ENCODE data around the gene MGRN1. TPM values are rescaled to one million over a fixed set of nuclear protein-coding genes. Genes with fewer than 3 reads are reported as not detected.

Gene MGRN1
- total and polyA plus RNA-seq, 12 donors = 19.2 to 73.5 (median 40.8) TPM

GRCh38 chr16:4701791-4702465 is 77.3 kb downstream of the MGRN1 start:
- TF ChIP-seq, protein P1, sequence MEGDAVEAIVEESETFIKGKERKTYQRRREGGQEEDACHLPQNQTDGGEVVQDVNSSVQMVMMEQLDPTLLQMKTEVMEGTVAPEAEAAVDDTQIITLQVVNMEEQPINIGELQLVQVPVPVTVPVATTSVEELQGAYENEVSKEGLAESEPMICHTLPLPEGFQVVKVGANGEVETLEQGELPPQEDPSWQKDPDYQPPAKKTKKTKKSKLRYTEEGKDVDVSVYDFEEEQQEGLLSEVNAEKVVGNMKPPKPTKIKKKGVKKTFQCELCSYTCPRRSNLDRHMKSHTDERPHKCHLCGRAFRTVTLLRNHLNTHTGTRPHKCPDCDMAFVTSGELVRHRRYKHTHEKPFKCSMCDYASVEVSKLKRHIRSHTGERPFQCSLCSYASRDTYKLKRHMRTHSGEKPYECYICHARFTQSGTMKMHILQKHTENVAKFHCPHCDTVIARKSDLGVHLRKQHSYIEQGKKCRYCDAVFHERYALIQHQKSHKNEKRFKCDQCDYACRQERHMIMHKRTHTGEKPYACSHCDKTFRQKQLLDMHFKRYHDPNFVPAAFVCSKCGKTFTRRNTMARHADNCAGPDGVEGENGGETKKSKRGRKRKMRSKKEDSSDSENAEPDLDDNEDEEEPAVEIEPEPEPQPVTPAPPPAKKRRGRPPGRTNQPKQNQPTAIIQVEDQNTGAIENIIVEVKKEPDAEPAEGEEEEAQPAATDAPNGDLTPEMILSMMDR (IDR thresholded peaks at IDR 0.05) = no peak
- peaks cover 0 to 99% (median 39%) of the 10 kb centered on the region in 9 donors for H3K36me3 ChIP-seq
- no peak overlapping the region for H3K27ac ChIP-seq
- H3K27me3 ChIP-seq = no peaks in the 10 kb centered on the region
- ATAC-seq (peak in 1 of 8 donors; percentile 4), DNase-seq (no peak)
- WGBS, 2 donors = 90 to 92% methylated on average over 17 of the region's 17 CpGs
- intact Hi-C loops (cut with DNase I) = no loop called here
- peaks cover 0 to 12% (median 2%) of the 10 kb centered on the region in 9 donors for H3K4me1 ChIP-seq
- H3K4me3 ChIP-seq = no peak overlapping the region
- no peaks in the 10 kb centered on the region for H3K9me3 ChIP-seq

DNA sequence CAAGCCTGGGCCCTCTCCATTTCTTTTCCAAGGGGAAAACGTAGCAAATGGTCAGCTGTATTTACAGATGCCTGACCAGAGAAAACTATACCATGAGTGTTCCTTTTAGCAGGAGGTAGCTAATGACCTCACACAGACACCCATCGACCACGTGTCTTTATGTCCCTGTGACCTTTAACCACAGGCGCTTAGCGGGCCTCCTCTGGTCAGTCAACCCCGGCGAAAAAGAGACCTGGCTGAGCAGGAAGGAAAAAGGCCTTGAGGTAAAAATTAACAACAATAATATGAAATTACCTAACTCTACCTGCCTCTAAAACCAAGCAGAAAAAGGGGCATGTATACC is 77.8 kb downstream of the MGRN1 start:
- 89 to 93% methylated on average over 7 of the region's 7 CpGs for WGBS, 2 donors
- TF ChIP-seq, protein P1 (IDR thresholded peaks at IDR 0.05) = no peak
- ATAC-seq (no peak), DNase-seq (no peak)
- Histone ChIP-seq H3K27me3 (no peaks in the 10 kb centered on the region), H3K27ac (no peak overlapping the region), H3K36me3 (peaks cover 0 to 100% (median 37%) of the 10 kb centered on the region in 9 donors), H3K4me3 (no peak overlapping the region), H3K9me3 (no peaks in the 10 kb centered on the region), H3K4me1 (peaks cover 0 to 12% (median 0%) of the 10 kb centered on the region in 9 donors)
- intact Hi-C loops (cut with DNase I) = no loop called here

GRCh38 chr16:4703906-4704305 is 79.3 kb downstream of the MGRN1 start:
- DNase-seq (no peak), ATAC-seq (no peak)
- Histone ChIP-seq H3K4me3 (no peak overlapping the region), H3K36me3 (peaks cover 0 to 95% (median 39%) of the 10 kb centered on the region in 9 donors), H3K9me3 (no peaks in the 10 kb centered on the region), H3K27me3 (no peaks in the 10 kb centered on the region), H3K27ac (no peak overlapping the region), H3K4me1 (peaks cover 0 to 12% (median 0%) of the 10 kb centered on the region in 9 donors)
- WGBS, 2 donors = 86 to 90% methylated on average over 7 of the region's 7 CpGs
- TF ChIP-seq, protein P1 (IDR thresholded peaks at IDR 0.05) = no peak
- intact Hi-C loops (cut with DNase I) = no loop called here

GRCh38 chr16:4704491-4704890 is 79.9 kb downstream of the MGRN1 start:
- intact Hi-C loops (cut with DNase I) = no loop called here
- 93 to 94% methylated on average over 8 of the region's 8 CpGs for WGBS, 2 donors
- Histone ChIP-seq H3K36me3 (peaks cover 0 to 92% (median 38%) of the 10 kb centered on the region in 9 donors), H3K9me3 (no peaks in the 10 kb centered on the region), H3K4me3 (no peak overlapping the region), H3K27me3 (no peaks in the 10 kb centered on the region), H3K27ac (no peak overlapping the region), H3K4me1 (peaks cover 0 to 12% (median 0%) of the 10 kb centered on the region in 9 donors)
- no peak for DNase-seq
- TF ChIP-seq, protein P1 (IDR thresholded peaks at IDR 0.05) = no peak
- no peak for ATAC-seq
